Caco-2 (cell line): ENCODE data around the gene C1orf52. TPM values are rescaled to one million over a fixed set of nuclear protein-coding genes. Genes with fewer than 3 reads are reported as not detected.

Experiments
- BruUV-seq: library from RNA; stranded (reverse); fragments of 400-500 nt; replicated peaks from 2 replicates; lab custom pipeline; 2021; lab: Mats Ljungman, UMichigan
- CTCF ChIA-PET: fragments of 300-600 bp; sonication (Branson Sonifier 250); formaldehyde crosslinking; loops from one replicate; lab custom pipeline; 2022; ENCODE audit warnings: antibody characterized with exemption; lab: Charles Lee
- POLR2A ChIA-PET: fragments of 300-600 bp; sonication (Branson Sonifier 250); formaldehyde crosslinking; loops from one replicate; lab custom pipeline; 2022; ENCODE audit warnings: antibody characterized with exemption; lab: Charles Lee
- DNase-seq, 2 experiments: peaks; one replicate each; pipeline versions ENCODE4 v3.0.0 to v3.0.0-alpha.2; 2020 to 2022
- H3K27me3 ChIP-seq: replicated peaks from 2 replicates; pipeline ENCODE4 v1.6.0; 2011; ENCODE audit warnings: low read length; ENCODE audit not compliant: control insufficient read depth, insufficient read depth
- H3K36me3 ChIP-seq: 2 replicates; pipeline ENCODE4 v1.5.1; 2011; ENCODE audit warnings: low read length; ENCODE audit not compliant: control insufficient read depth, insufficient read depth
- H3K4me1 ChIP-seq: fragments of 250-450 bp; sonication (Bioruptor Pico); 2 replicates; pipeline ENCODE4 v1.5.1; 2020; ENCODE audit warnings: mild to moderate bottlenecking
- H3K4me3 ChIP-seq: 2 replicates; pipeline ENCODE4 v1.5.1; 2011; ENCODE audit warnings: low read depth, mild to moderate bottlenecking, control low read depth, low read length
- H3K9me3 ChIP-seq: fragments of 250-450 bp; sonication (Bioruptor Pico); 2 replicates; pipeline ENCODE4 v1.5.1; 2020; ENCODE audit warnings: mild to moderate bottlenecking, moderate library complexity
- H3K27ac Mint-ChIP-seq: one replicate; pipeline ENCODE4 v1.8.0; 2022; ENCODE audit warnings: mixed read lengths; ENCODE audit not compliant: unreplicated experiment
- H3K27me3 Mint-ChIP-seq: one replicate; pipeline ENCODE4 v1.8.0; 2022; ENCODE audit warnings: mixed read lengths; ENCODE audit not compliant: insufficient read depth, unreplicated experiment
- H3K36me3 Mint-ChIP-seq: one replicate; pipeline ENCODE4 v1.8.0; 2022; ENCODE audit warnings: mild to moderate bottlenecking, mixed read lengths; ENCODE audit not compliant: insufficient read depth, unreplicated experiment
- H3K4me1 Mint-ChIP-seq: one replicate; pipeline ENCODE4 v1.8.0; 2022; ENCODE audit warnings: low read depth, mixed read lengths; ENCODE audit not compliant: unreplicated experiment
- H3K4me3 Mint-ChIP-seq: one replicate; pipeline ENCODE4 v1.8.0; 2022; ENCODE audit warnings: mild to moderate bottlenecking, moderate library complexity, mixed read lengths; ENCODE audit not compliant: unreplicated experiment
- H3K9me3 Mint-ChIP-seq: one replicate; pipeline ENCODE4 v1.8.0; 2022; ENCODE audit warnings: mixed read lengths; ENCODE audit not compliant: unreplicated experiment
- CTCF ChIP-seq, 2 experiments: fragments of 200-600 bp in 1 of 2; IDR thresholded peaks; 1 replicate in 1 of 2; 2 replicates in 1 of 2; pipeline versions ENCODE4 v1.5.1 to v1.8.0; 2011 to 2022; ENCODE audit warnings: antibody characterized with exemption in 1 of 2, control low read depth in 1 of 2, inconsistent platforms in 1 of 2, low read depth in 1 of 2, low read length in 1 of 2, mild to moderate bottlenecking in 1 of 2, moderate library complexity in 1 of 2; ENCODE audit not compliant: insufficient read depth in 1 of 2, severe bottlenecking in 1 of 2, unreplicated experiment in 1 of 2
- intact Hi-C: fragments of 100-400 bp; cut with micrococcal nuclease; formaldehyde crosslinking; loops from one replicate; pipeline ENCODE4 v1.10.0; 2022; ENCODE audit not compliant: unreplicated experiment
- total RNA-seq: library from RNA; stranded (reverse); gene quantifications from 2 replicates; pipeline ENCODE4 v1.2.3, GENCODE V29; 2022

The C1orf52 gene
- total RNA-seq, 1 experiment from 2014 or later: 30.4 TPM

DNA sequence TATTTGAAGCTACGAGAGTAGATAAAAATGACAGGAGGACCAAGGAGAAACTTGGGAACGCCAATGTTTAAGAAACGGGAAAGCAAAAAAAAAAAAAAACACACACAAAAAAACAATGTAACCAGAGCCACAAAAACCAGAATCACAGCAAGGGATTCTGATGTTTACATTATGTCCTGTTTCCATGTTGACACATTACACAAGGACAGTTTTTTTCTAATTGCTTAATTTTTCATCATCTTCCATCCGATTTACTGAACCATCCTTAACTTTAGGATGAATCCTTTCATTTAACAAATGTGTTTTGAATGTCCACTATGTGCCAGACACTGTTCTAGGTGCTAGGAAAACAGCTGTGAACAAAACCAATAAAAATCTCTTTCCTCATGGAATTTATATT, 18.3 kb upstream of the C1orf52 start:
- Mint-ChIP-seq H3K27ac (no peak overlapping the region), H3K4me3 (no peak overlapping the region), H3K27me3 (no peaks in the 10 kb centered on the region), H3K4me1 (peaks cover 20% of the 10 kb centered on the region), H3K36me3 (no peaks in the 10 kb centered on the region), H3K9me3 (no peaks in the 10 kb centered on the region)
- POLR2A ChIA-PET: no interaction called here
- DNase-seq: no peak
- H3K4me3 ChIP-seq: no peak overlapping the region
- BruUV-seq: no TSS peak
- no peak for TF ChIP-seq CTCF (IDR thresholded peaks at IDR 0.05; ENCODE audit: insufficient read depth in 1 of 2, low read depth in 1 of 2, low read length in 1 of 2, severe bottlenecking in 1 of 2, unreplicated experiment in 1 of 2)
- H3K4me1 ChIP-seq: peaks cover 4% of the 10 kb centered on the region; the same call in 1 of the 2 replicates
- CTCF ChIA-PET: no interaction called here
- H3K36me3 ChIP-seq: no peaks in the 10 kb centered on the region
- no peaks in the 10 kb centered on the region for H3K9me3 ChIP-seq
- H3K27me3 ChIP-seq: no peaks in the 10 kb centered on the region
- intact Hi-C loops: loop anchor here (2.0 kb wide), 1 partner anchor 21 kb away; no protein-coding TSS in a partner anchor

DNA sequence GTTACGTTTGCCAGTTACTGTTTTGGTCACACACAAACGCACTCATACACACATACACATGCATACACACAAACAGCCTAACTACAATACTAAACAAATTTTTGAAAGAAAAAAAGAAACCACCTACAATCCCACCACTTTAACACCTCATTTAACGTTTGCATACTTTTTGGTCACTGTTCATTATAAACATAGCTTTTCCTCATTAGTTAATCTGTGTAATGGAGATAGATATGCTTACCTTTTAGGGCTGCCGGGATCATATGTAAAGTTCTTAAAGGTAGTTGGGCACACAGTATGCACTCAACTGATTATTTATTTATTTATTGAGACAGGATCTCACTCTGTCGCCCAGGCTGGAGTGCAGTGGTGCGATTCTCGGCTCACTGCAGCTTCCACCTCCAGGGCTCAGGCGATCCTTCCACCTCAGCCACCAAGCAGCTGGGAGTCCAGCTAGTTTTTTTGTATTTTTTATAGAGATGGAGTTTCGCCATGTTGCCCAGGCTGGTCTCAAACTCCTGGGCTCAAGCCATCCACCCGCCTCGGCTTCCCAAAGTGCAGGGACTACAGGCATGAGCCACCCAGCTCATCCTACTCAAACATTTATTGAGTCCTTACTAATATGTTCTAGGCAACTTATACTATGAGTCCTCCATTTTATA, 17.6 kb upstream of the C1orf52 start:
- intact Hi-C loops: loop anchor here (2.0 kb wide), 1 partner anchor 22 kb away; no protein-coding TSS in a partner anchor
- POLR2A ChIA-PET: interaction anchor here (0.8 to 1.7 kb wide), 7 partner anchors 13 to 431 kb away, joined by 3 to 11 read pairs (median 4); partner anchors contain the start of genes C1orf52, CCN1 and ZNHIT6

More for the DNA sequence above, 17.6 kb upstream of the C1orf52 start:
- DNase-seq: no peak
- peak overlapping the region; percentile 76 for H3K4me3 Mint-ChIP-seq
- Histone ChIP-seq H3K27me3 (no peaks in the 10 kb centered on the region), H3K4me1 (peaks cover 4% of the 10 kb centered on the region; the same call in 1 of the 2 replicates), H3K4me3 (peak overlapping the region; percentile 58), H3K36me3 (no peaks in the 10 kb centered on the region), H3K9me3 (no peaks in the 10 kb centered on the region)
- no peak for TF ChIP-seq CTCF (IDR thresholded peaks at IDR 0.05; ENCODE audit: insufficient read depth in 1 of 2, low read depth in 1 of 2, low read length in 1 of 2, severe bottlenecking in 1 of 2, unreplicated experiment in 1 of 2)
- BruUV-seq: TSS peak; percentile 97
- H3K9me3 Mint-ChIP-seq: no peaks in the 10 kb centered on the region
- no peaks in the 10 kb centered on the region for H3K27me3 Mint-ChIP-seq
- H3K4me1 Mint-ChIP-seq: peaks cover 21% of the 10 kb centered on the region
- CTCF ChIA-PET: interaction anchor here (0.6 to 2.5 kb wide), 3 partner anchors 17 to 332 kb away, joined by 3 to 19 read pairs (median 3); partner anchors contain the start of gene C1orf52
- H3K27ac Mint-ChIP-seq: peak overlapping the region; percentile 61
- no peaks in the 10 kb centered on the region for H3K36me3 Mint-ChIP-seq
